ENCODE measurements around the gene YWHAQ. TPM values are rescaled to one million over a fixed set of nuclear protein-coding genes. Genes with fewer than 3 reads are reported as not detected.

The YWHAQ gene
- total and polyA plus RNA-seq, 4 donors: 68.8 to 145 (median 88.0) TPM

- 89% methylated on average over 5 of the region's 5 CpGs for WGBS
- H3K4me1 ChIP-seq (ENCODE audit: control insufficient read depth in 4 of 4, insufficient read depth in 4 of 4, low read length in 3 of 4): no peaks in the 10 kb centered on the region
- no peaks in the 10 kb centered on the region for H3K27me3 ChIP-seq (ENCODE audit: control insufficient read depth in 4 of 4, insufficient read depth in 4 of 4, low read length in 3 of 4)
- no peaks in the 10 kb centered on the region for H3K36me3 ChIP-seq (ENCODE audit: control insufficient read depth in 4 of 4, insufficient read depth in 3 of 4, low read depth in 1 of 4, low read length in 3 of 4)
- H3K4me3 ChIP-seq (ENCODE audit: low read depth in 1 of 3, low read length in 3 of 3): no peak overlapping the region
- TF ChIP-seq SP1 (IDR thresholded peaks at IDR 0.05): no peak
- TF ChIP-seq, protein P1, sequence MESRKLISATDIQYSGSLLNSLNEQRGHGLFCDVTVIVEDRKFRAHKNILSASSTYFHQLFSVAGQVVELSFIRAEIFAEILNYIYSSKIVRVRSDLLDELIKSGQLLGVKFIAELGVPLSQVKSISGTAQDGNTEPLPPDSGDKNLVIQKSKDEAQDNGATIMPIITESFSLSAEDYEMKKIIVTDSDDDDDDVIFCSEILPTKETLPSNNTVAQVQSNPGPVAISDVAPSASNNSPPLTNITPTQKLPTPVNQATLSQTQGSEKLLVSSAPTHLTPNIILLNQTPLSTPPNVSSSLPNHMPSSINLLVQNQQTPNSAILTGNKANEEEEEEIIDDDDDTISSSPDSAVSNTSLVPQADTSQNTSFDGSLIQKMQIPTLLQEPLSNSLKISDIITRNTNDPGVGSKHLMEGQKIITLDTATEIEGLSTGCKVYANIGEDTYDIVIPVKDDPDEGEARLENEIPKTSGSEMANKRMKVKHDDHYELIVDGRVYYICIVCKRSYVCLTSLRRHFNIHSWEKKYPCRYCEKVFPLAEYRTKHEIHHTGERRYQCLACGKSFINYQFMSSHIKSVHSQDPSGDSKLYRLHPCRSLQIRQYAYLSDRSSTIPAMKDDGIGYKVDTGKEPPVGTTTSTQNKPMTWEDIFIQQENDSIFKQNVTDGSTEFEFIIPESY (IDR thresholded peaks at IDR 0.05): no peak
- no peak for TF ChIP-seq FOXA1 (IDR thresholded peaks at IDR 0.05)
- TF ChIP-seq RXRA (IDR thresholded peaks at IDR 0.05): no peak
- no peak for TF ChIP-seq REST (IDR thresholded peaks at IDR 0.05)
- no peak for TF ChIP-seq ATF3 (IDR thresholded peaks at IDR 0.05)
- TF ChIP-seq FOXA2 (IDR thresholded peaks at IDR 0.05): no peak
- TF ChIP-seq TAF1 (conservative IDR thresholded peaks at IDR 0.05): no peak
- no peak for TF ChIP-seq YY1 (IDR thresholded peaks at IDR 0.05)
- no peak for TF ChIP-seq HNF4A (conservative IDR thresholded peaks at IDR 0.05)
- no peak for TF ChIP-seq CTCF (IDR thresholded peaks at IDR 0.05; ENCODE audit: low read depth, low read length, missing input control)
- TF ChIP-seq RAD21 (IDR thresholded peaks at IDR 0.05): no peak
- TF ChIP-seq HNF4G (IDR thresholded peaks at IDR 0.05): no peak
- no peak for TF ChIP-seq GABPA (IDR thresholded peaks at IDR 0.05 in 1 of 2, conservative IDR thresholded peaks at IDR 0.05 in 1 of 2)
- no peak for TF ChIP-seq NR2F2 (IDR thresholded peaks at IDR 0.05)
- no peak for TF ChIP-seq EGR1 (IDR thresholded peaks at IDR 0.05; ENCODE audit: low read depth in 2 of 2)
- TF ChIP-seq JUND (IDR thresholded peaks at IDR 0.05): no peak
- no peak overlapping the region for H3K27ac ChIP-seq (ENCODE audit: low read depth in 1 of 2, low read length in 2 of 2)
- no peaks in the 10 kb centered on the region for H3K9me3 ChIP-seq (ENCODE audit: control insufficient read depth in 4 of 4, low read length in 3 of 4)
- no peak overlapping the region for H3K9ac ChIP-seq (ENCODE audit: low read depth in 1 of 2, low read length in 2 of 2)
- no peak for DNase-seq (ENCODE audit: low spot score)
These were observed 44.2 kb upstream of the YWHAQ start for GRCh38 chr2:9674891-9675414.

Measured in liver (tissue), 9 donors.